Vagina (tissue), 2 donors: Measurements from ENCODE around the gene SRRM4.

Experiments used
- CTCF ChIP-seq, 3 experiments: fragments of 450-650 bp in 2 of 3; fragments of 200-600 bp in 1 of 3; sonication (generic) in 1 of 3; IDR thresholded peaks; one replicate each; pipeline ENCODE4 v1.5.1; 2017 to 2019; ENCODE audit warnings: antibody characterized with exemption in 3 of 3, mild to moderate bottlenecking in 2 of 3, moderate library complexity in 2 of 3
- POLR2A ChIP-seq, 2 donors: fragments of 450-650 bp; IDR thresholded peaks; one replicate each; pipeline ENCODE4 v1.6.1; 2017; ENCODE audit warnings: antibody characterized with exemption in 2 of 2, mild to moderate bottlenecking in 2 of 2, moderate library complexity in 2 of 2

GRCh38 chr12:119102714-119103113, 121.4 kb downstream of the SRRM4 start:
- TF ChIP-seq CTCF (IDR thresholded peaks at IDR 0.05) = no peak
- TF ChIP-seq POLR2A (IDR thresholded peaks at IDR 0.05) = no peak
